Measurements from ENCODE around the gene FAM98C. TPM values are rescaled to one million over a fixed set of nuclear protein-coding genes. Genes with fewer than 3 reads are reported as not detected.
A peak's percentile ranks its signal among the peaks of the same experiment; 100 is the strongest.

The FAM98C gene
- total RNA-seq, 1 donor from 2014 or later: 16.2 TPM

DNA sequence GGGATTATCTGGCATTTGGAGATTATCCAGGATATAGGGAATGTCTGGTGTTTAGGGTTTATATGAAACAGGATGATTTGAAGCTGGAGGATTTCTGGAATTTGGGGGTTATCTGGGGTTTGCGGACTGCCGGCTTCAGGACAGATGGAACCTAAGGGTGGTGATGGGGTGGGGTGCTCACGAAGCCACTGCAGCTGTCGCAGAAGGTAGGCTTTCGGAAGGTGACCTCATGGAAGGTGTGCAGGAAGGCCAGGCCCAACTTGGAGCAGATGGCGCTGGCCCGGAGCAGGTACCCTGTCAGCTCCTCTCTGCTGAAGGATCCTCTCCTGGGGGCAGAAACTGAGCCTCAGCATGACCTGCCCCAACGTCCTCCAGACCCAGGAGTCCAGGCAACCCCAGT lies 9.6 kb downstream of the FAM98C start:
- no peaks in the 10 kb centered on the region for H3K9me3 ChIP-seq
- no peak overlapping the region for H3K27ac ChIP-seq
- no peak for TF ChIP-seq CTCF (IDR thresholded peaks at IDR 0.05)
- no peaks in the 10 kb centered on the region for H3K27me3 ChIP-seq
- intact Hi-C loops (cut with DNase I): no loop called here
- ATAC-seq (no peak), DNase-seq (no peak)
- no peak overlapping the region for H3K4me3 ChIP-seq
- H3K36me3 ChIP-seq: no peaks in the 10 kb centered on the region
- peaks cover under 1% of the 10 kb centered on the region for H3K4me1 ChIP-seq

DNA sequence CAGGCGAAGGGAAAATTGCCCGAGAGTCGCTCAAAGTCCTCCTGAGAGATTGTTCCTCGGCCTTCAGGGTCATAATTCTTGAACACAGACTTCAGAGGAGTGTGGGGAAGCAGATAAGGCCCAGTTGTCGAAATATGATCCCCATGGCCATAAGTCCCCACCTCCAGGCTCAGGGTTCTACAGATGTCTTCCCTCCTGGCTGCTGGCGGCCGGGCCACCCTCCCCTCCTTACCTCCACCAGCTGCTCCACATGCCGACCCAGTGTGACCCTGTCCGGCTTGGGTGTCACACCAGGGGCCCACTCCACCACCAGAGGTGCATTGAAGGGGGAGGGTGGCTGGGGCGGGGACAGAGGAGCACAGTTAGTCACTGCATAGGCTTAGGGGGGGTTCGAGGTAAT lies 10.1 kb downstream of the FAM98C start:
- no peak overlapping the region for H3K4me3 ChIP-seq
- no peak overlapping the region for H3K27ac ChIP-seq
- DNase-seq: no peak
- intact Hi-C loops (cut with DNase I): no loop called here
- H3K9me3 ChIP-seq: no peaks in the 10 kb centered on the region
- H3K27me3 ChIP-seq: no peaks in the 10 kb centered on the region
- H3K36me3 ChIP-seq: no peaks in the 10 kb centered on the region
- peaks cover 4% of the 10 kb centered on the region for H3K4me1 ChIP-seq
- no peak for TF ChIP-seq CTCF (IDR thresholded peaks at IDR 0.05)
- ATAC-seq: no peak

DNA sequence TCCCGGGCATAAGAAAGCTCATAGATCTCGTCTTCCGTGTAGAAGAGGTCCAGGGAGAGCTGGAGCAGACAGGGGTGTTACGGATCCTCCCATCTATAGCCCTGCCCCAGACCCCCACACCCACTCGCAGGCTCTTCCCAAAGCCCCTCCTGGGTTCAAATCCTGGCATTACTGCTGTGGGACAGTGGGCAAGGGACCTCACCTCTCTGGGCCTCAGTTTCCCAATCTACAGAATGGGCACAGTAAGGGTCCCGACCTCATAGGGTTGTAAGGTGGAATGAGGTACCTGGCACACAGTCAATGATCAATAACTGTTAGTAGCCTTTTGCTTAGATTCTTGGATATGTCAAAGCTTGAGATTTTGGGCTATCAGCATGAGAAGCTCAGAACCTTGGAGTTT lies 10.5 kb downstream of the FAM98C start:
- no peaks in the 10 kb centered on the region for H3K36me3 ChIP-seq
- intact Hi-C loops (cut with DNase I): no loop called here
- no peak for ATAC-seq

DNA sequence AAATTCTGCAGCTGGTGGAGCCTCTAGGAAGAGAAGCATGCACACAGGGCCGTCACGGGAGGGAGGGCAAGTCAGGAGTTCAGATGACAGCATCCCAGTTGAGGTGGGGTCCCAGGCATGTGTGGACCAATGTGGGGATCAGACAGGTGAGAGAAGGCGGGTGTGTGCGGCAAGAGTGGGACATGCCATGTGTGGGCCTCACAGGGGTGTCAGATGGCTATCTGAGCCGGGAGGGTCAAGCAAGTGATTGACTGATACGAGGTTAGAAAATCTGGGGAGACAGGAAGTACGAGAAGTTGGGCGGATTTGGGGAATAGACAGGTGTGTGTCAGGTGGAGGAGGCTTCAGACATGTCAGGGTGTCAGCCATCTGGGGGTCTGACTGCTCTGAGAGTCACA lies 14.3 kb downstream of the FAM98C start:
- no peak for ATAC-seq
- H3K9me3 ChIP-seq: no peaks in the 10 kb centered on the region
- no peaks in the 10 kb centered on the region for H3K36me3 ChIP-seq
- no peak for TF ChIP-seq CTCF (IDR thresholded peaks at IDR 0.05)
- H3K27ac ChIP-seq: no peak overlapping the region
- no peak for DNase-seq
- peaks cover 4% of the 10 kb centered on the region for H3K4me1 ChIP-seq
- no peaks in the 10 kb centered on the region for H3K27me3 ChIP-seq
- intact Hi-C loops (cut with DNase I): no loop called here
- H3K4me3 ChIP-seq: no peak overlapping the region

More for the DNA sequence above, 10.5 kb downstream of the FAM98C start:
- Histone ChIP-seq H3K9me3 (no peaks in the 10 kb centered on the region), H3K4me3 (no peak overlapping the region), H3K27me3 (no peaks in the 10 kb centered on the region), H3K4me1 (peaks cover 4% of the 10 kb centered on the region), H3K27ac (no peak overlapping the region)
- no peak for TF ChIP-seq CTCF (IDR thresholded peaks at IDR 0.05)
- DNase-seq: no peak

DNA sequence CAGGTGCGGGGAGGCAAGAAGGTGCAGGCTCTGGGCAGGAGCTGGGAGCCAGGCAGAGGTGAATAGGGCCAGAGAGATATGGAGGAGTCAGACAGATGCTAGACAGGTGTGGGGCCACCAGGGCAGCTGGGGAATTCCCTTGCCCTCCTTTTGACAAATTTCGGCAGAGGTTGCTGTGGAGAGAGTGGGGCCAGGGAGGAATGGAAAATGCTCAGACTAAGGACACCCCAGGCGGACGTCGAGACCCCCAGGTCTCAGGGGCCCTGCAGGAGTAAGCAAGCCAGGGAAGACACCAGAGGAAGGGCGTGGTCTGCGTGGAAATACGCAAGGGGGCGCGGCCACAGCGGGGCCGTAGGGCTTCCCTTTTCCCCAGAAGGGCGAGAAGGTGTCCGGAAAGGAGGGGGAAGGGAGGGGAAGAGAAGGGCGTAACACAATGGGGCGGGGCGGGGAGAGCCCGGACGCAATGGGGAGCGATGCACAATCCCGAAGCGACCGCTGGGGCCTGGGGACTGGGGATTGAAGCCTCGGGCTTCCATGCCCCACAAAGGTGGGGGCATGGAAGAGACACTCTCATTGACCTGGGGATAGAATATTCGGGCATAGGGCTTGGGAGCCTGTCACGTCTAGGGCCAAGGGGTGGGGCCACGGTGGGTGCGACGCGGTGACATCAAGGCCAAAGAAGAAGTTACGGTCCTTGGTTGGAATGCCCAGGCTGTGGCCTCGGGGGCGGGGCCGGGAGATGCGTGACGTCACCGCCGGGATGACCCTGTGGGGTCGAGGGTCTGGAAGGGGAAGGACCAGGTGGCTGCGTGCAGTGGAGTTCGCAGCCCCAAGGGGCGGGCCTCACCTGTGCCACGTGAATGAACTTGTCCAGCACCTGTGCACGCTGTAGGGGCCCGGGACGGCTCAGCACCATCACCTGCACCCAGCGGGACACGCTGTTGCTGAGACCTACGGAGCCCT lies 14.9 kb downstream of the FAM98C start:
- no peaks in the 10 kb centered on the region for H3K36me3 ChIP-seq
- TF ChIP-seq CTCF (IDR thresholded peaks at IDR 0.05): no peak
- H3K27me3 ChIP-seq: no peaks in the 10 kb centered on the region
- no peak overlapping the region for H3K27ac ChIP-seq
- H3K4me1 ChIP-seq: peaks cover 4% of the 10 kb centered on the region
- intact Hi-C loops (cut with DNase I): no loop called here
- ATAC-seq (peak; percentile 95), DNase-seq (peak; percentile 89)
- peak overlapping the region; percentile 41 for H3K4me3 ChIP-seq
- no peaks in the 10 kb centered on the region for H3K9me3 ChIP-seq
